ENCODE results near the gene KRTAP10-1. TPM values are rescaled to one million over a fixed set of nuclear protein-coding genes. Genes with fewer than 3 reads are reported as not detected.
"Not testable (repeated sequence)": the region's sequence is repeated elsewhere in the genome, so short reads cannot be mapped to it uniquely, and the experiment has no call there.

KRTAP10-1 gene
- total RNA-seq, 1 donor from 2014 or later: not detected

- no peak for FAIRE-seq
- DNase-seq (ENCODE audit: low spot score in 2 of 2): no peak
These were observed 32.1 kb upstream of the KRTAP10-1 start for GRCh38 chr21:44571844-44572782.

GRCh38 chr21:44571296-44571695 lies 31.3 kb upstream of the KRTAP10-1 start:
- DNase-seq (ENCODE audit: low spot score in 2 of 2) (no peak), FAIRE-seq (no peak)

- no peak for DNase-seq (ENCODE audit: low spot score in 2 of 2)
- FAIRE-seq: no peak
These were observed 30.0 kb upstream of the KRTAP10-1 start for GRCh38 chr21:44569861-44570517.

GRCh38 chr21:44568667-44569556 lies 28.9 kb upstream of the KRTAP10-1 start:
- FAIRE-seq: no peak
- no peak for DNase-seq (ENCODE audit: low spot score in 2 of 2)

- no peak for DNase-seq (ENCODE audit: low spot score in 2 of 2)
- FAIRE-seq: no peak
These were observed 28.3 kb upstream of the KRTAP10-1 start for GRCh38 chr21:44568261-44568660.

- DNase-seq (ENCODE audit: low spot score in 2 of 2) (no peak), FAIRE-seq (no peak)
These were observed 27.6 kb upstream of the KRTAP10-1 start for GRCh38 chr21:44567481-44568171.

GRCh38 chr21:44566403-44566802 lies 26.4 kb upstream of the KRTAP10-1 start:
- DNase-seq (ENCODE audit: low spot score in 2 of 2): no peak
- no peak for FAIRE-seq

- DNase-seq (ENCODE audit: low spot score in 2 of 2): no peak
These were observed 25.0 kb upstream of the KRTAP10-1 start for GRCh38 chr21:44564886-44565598.

GRCh38 chr21:44564099-44564498 lies 24.1 kb upstream of the KRTAP10-1 start:
- no peak for DNase-seq (ENCODE audit: low spot score in 2 of 2)
- FAIRE-seq: no peak

More at GRCh38 chr21:44564886-44565598, 25.0 kb upstream of the KRTAP10-1 start:
- FAIRE-seq: no peak

- no peak for DNase-seq (ENCODE audit: low spot score in 2 of 2)
- FAIRE-seq: no peak
These were observed 18.7 kb upstream of the KRTAP10-1 start, which contains the start of gene KRTAP10-3 for GRCh38 chr21:44558695-44559094. Gene KRTAP10-3, minus strand, starts transcription at chr21:44558795. Its CDS starts 80 bp downstream, at chr21:44558715.

- FAIRE-seq; DNase-seq (ENCODE audit: low spot score in 2 of 2): not testable (repeated sequence)
These were observed 18.3 kb upstream of the KRTAP10-1 start for GRCh38 chr21:44558329-44558675.

- no peak for FAIRE-seq
These were observed 17.7 kb upstream of the KRTAP10-1 start for GRCh38 chr21:44557491-44558328.

GRCh38 chr21:44556879-44557278 lies 16.9 kb upstream of the KRTAP10-1 start:
- FAIRE-seq: no peak

More at GRCh38 chr21:44557491-44558328, 17.7 kb upstream of the KRTAP10-1 start:
- DNase-seq (ENCODE audit: low spot score in 2 of 2): no peak

GRCh38 chr21:44555200-44555875 lies 15.3 kb upstream of the KRTAP10-1 start:
- no peak for FAIRE-seq

More at GRCh38 chr21:44556879-44557278, 16.9 kb upstream of the KRTAP10-1 start:
- DNase-seq (ENCODE audit: low spot score in 2 of 2): no peak

GRCh38 chr21:44552681-44553080 lies 12.7 kb upstream of the KRTAP10-1 start:
- DNase-seq (ENCODE audit: low spot score in 2 of 2): no peak
- no peak for FAIRE-seq

More at GRCh38 chr21:44555200-44555875, 15.3 kb upstream of the KRTAP10-1 start:
- no peak for DNase-seq (ENCODE audit: low spot score in 2 of 2)

GRCh38 chr21:44552136-44552535 lies 12.1 kb upstream of the KRTAP10-1 start:
- DNase-seq (ENCODE audit: low spot score in 2 of 2) (no peak), FAIRE-seq (no peak)

- DNase-seq (ENCODE audit: low spot score in 2 of 2) (no peak), FAIRE-seq (no peak)
These were observed 11.5 kb upstream of the KRTAP10-1 start, which contains the start of gene KRTAP10-2 for GRCh38 chr21:44551340-44551961. Gene KRTAP10-2, minus strand, starts transcription at chr21:44551505. Its CDS starts 47 bp downstream, at chr21:44551458.

All from frontal cortex (tissue), 4 donors.